Stimulated activated memory B cell treated with anti-CD40 and anti-IgM and Interleukin-4, amounts not matched to agents 10 μg/mL and 1 μg/mL and 100 μg/mL, for 72 hours (primary cell): ENCODE measurements around the gene USP7.
"Not testable (repeated sequence)": the region's sequence is repeated elsewhere in the genome, so short reads cannot be mapped to it uniquely, and the experiment has no call there.

Source experiments
- ATAC-seq: fragments of 150-1000 bp; cut with Tn5 transposase; 2 replicates; pipeline ENCODE4 v1.10.0; 2021
- H3K27ac Mint-ChIP-seq: one replicate; pipeline ENCODE4 v1.8.0; 2022; ENCODE audit warnings: mild to moderate bottlenecking, mixed read lengths
- H3K27me3 Mint-ChIP-seq: one replicate; pipeline ENCODE4 v1.8.0; 2022; ENCODE audit warnings: mixed read lengths
- H3K36me3 Mint-ChIP-seq: one replicate; pipeline ENCODE4 v1.8.0; 2022; ENCODE audit warnings: mixed read lengths
- H3K4me1 Mint-ChIP-seq: one replicate; pipeline ENCODE4 v1.8.0; 2022; ENCODE audit warnings: mixed read lengths
- H3K4me3 Mint-ChIP-seq: one replicate; pipeline ENCODE4 v1.8.0; 2022; ENCODE audit warnings: mild to moderate bottlenecking, moderate library complexity, mixed read lengths
- H3K9me3 Mint-ChIP-seq: one replicate; pipeline ENCODE4 v1.8.0; 2022; ENCODE audit warnings: mixed read lengths

USP7 gene

GRCh38 chr16:8877894-8878522, 85.7 kb downstream of the USP7 start:
- peak overlapping the region; percentile 5 for H3K27ac Mint-ChIP-seq
- ATAC-seq: peak; percentile 39
- H3K4me3 Mint-ChIP-seq: no peak overlapping the region
- peaks cover 11% of the 10 kb centered on the region for H3K27me3 Mint-ChIP-seq
- peaks cover 17% of the 10 kb centered on the region for H3K4me1 Mint-ChIP-seq
- H3K36me3 Mint-ChIP-seq: no peaks in the 10 kb centered on the region
- H3K9me3 Mint-ChIP-seq: no peaks in the 10 kb centered on the region

DNA sequence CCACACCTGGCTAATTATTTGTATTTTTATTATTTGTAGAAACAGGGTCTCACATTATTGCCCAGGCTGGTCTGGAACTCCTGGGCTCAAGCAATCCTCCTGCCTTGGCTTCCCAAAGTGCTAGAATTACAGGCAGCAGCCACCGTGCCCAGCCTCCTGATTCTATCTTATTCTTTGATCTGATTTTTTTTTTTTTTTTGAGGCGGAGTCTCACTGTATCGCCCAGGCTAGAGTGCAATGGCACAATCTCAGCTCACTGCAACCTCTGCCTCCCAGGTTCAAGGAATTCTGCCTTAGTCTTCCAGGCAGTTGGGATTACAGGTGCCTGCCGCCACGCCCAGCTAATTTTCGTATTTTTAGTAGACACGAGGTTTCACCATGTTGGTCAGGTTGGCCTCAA, 88.4 kb downstream of the USP7 start:
- H3K4me3 Mint-ChIP-seq, H3K27me3 Mint-ChIP-seq, H3K36me3 Mint-ChIP-seq, H3K9me3 Mint-ChIP-seq, ATAC-seq, H3K27ac Mint-ChIP-seq: not testable (repeated sequence)
- peaks cover 24% of the 10 kb centered on the region for H3K4me1 Mint-ChIP-seq

DNA sequence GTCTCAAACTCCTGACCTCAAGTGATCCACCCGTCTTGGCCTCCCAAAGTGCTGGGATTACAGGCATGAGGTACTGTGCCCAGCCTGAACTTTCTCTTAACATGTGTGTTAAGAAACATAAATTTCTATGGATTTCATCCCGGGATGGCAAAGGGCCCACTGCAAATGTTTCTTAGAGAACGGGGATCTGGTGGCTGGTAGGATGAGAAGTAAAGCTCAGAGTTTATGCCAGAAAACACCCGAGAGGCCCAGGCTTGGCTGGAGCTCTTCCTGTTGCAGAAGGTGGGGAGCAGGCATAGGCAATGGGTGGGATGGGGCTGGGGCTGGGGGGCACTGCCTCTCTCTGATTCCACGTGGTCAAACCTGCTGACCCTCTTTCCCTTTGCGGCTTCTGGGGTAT, 89.3 kb downstream of the USP7 start:
- no peak overlapping the region for H3K27ac Mint-ChIP-seq
- H3K9me3 Mint-ChIP-seq: no peaks in the 10 kb centered on the region
- no peak for ATAC-seq
- H3K4me3 Mint-ChIP-seq: no peak overlapping the region
- H3K36me3 Mint-ChIP-seq: no peaks in the 10 kb centered on the region
- peaks cover 27% of the 10 kb centered on the region for H3K4me1 Mint-ChIP-seq
- no peaks in the 10 kb centered on the region for H3K27me3 Mint-ChIP-seq

GRCh38 chr16:8873866-8874195, 89.9 kb downstream of the USP7 start:
- not testable (repeated sequence) for ATAC-seq, H3K4me3 Mint-ChIP-seq, H3K27ac Mint-ChIP-seq, H3K9me3 Mint-ChIP-seq, H3K27me3 Mint-ChIP-seq, H3K36me3 Mint-ChIP-seq
- H3K4me1 Mint-ChIP-seq: peaks cover 32% of the 10 kb centered on the region

DNA sequence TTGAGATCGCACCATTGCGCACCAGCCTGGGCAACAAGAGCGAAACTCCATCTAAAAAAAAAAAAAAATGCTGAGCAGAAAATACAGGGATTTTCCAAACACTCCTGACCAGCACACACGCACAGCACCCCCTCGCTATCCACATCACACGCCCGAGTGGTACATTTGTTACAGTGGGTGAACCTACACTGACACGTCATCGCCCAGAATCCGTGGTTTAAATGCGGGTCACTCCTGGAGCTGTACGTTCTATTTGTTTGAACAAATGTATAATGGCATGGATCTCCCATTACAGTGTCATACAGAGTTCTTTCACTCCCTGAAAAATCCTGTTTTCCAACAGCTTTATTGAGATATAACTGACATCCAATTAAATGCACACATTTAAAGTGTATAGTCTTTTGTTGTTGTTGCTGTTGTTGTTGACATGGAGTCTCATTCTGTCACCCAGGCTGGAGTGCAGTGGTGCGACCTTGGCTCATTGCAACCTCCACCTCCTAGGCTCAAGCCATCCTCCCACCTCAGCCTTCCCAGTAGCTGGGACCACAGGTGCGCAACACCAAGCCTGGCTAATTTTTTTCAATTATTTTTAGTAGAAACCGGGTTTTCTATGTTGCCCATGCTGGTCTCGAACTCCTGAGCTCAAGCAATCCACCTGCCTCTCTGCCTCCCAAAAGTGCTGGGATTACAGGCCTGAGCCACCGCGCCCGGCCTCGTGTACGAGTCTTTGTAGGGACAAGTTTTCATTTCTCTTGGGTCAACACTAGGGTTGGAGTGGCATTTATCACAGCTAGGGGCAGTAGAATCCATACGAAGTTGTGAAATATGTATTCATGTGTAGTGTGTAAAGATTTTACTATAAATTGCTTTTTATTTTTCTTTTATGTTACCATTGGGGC, 90.5 kb downstream of the USP7 start:
- no peaks in the 10 kb centered on the region for H3K27me3 Mint-ChIP-seq
- H3K36me3 Mint-ChIP-seq: no peaks in the 10 kb centered on the region
- peaks cover 26% of the 10 kb centered on the region for H3K4me1 Mint-ChIP-seq
- no peak overlapping the region for H3K27ac Mint-ChIP-seq
- no peak overlapping the region for H3K4me3 Mint-ChIP-seq
- no peak for ATAC-seq
- no peaks in the 10 kb centered on the region for H3K9me3 Mint-ChIP-seq

DNA sequence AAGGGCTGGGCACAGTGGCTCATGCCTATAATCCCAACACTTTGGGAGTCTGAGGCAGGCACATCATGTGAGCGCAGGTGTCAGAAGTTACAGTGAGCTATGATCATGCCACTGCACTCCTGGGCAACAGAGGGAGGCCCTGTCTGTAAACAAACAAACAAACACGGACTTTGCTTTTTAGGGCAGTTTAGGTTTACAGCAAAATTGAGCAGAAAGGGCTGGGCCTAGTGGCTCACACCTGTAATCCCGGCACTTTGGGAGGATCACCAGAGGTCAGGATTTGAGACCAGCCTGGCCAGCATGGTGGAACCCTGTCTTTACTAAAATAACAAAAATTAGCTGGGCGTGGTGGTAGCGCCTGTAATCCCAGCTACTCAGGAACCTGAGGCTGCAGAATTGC, 91.6 kb downstream of the USP7 start:
- ATAC-seq: no peak
- Mint-ChIP-seq H3K27me3 (no peaks in the 10 kb centered on the region), H3K4me3 (no peak overlapping the region), H3K27ac (no peak overlapping the region), H3K4me1 (peaks cover 35% of the 10 kb centered on the region), H3K9me3 (no peaks in the 10 kb centered on the region), H3K36me3 (peaks cover 5% of the 10 kb centered on the region)

DNA sequence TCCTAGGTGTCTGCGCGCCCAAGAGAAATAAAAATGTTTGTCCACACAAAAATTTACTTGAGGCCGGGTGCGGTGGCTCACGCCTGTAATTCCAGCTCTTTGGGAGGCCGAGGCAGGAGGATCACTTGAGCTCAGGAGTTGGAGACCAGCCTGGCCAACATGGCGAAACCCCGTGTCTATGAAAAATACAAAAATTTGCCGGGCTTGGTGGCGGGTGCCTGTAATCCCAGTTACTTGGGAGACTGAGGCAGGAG, 93.8 kb downstream of the USP7 start:
- Mint-ChIP-seq H3K27ac (peak overlapping the region; percentile 82), H3K4me1 (peaks cover 56% of the 10 kb centered on the region)
- H3K4me3 Mint-ChIP-seq, H3K36me3 Mint-ChIP-seq, H3K9me3 Mint-ChIP-seq, ATAC-seq, H3K27me3 Mint-ChIP-seq: not testable (repeated sequence)

- Mint-ChIP-seq H3K4me3 (peak overlapping the region; percentile 96), H3K27me3 (no peaks in the 10 kb centered on the region), H3K36me3 (peaks cover 6% of the 10 kb centered on the region), H3K4me1 (peaks cover 61% of the 10 kb centered on the region), H3K9me3 (no peaks in the 10 kb centered on the region), H3K27ac (peak overlapping the region; percentile 82)
- ATAC-seq: no peak
Observed at GRCh38 chr16:8869212-8869987, 94.3 kb downstream of the USP7 start.

GRCh38 chr16:8868416-8869211, 95.1 kb downstream of the USP7 start, which contains the start of gene CARHSP1:
TSS of gene CARHSP1 (minus strand) at chr16:8869006. CDS start at chr16:8859328, 9,678 bp downstream.
- peaks cover 67% of the 10 kb centered on the region for H3K4me1 Mint-ChIP-seq

DNA sequence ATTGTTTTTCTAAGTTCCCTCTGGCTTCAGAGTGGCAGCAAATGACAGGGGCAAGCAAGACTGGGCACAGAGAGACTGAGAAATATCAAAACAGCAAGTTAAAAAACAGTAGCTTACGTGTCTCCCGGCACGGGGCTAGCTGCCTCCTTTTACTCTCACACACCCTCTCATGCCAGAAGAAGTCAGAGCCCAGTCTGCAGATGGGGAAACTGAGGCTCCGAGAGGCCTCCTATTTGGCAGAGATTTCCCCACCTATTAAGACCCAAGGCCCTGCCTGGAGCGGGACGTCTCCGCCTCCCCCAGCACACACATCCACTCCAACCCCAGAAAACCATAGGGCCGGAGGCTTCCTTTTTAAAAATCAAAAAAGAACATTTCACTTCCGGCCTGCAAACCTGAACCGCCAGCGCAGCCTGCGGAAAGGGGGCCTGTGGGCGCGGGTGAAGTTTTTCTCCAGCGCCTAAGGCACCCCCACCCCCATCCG, 95.7 kb downstream of the USP7 start:
- peaks cover 6% of the 10 kb centered on the region for H3K36me3 Mint-ChIP-seq
- no peak for ATAC-seq
- no peaks in the 10 kb centered on the region for H3K9me3 Mint-ChIP-seq
- peak overlapping the region; percentile 82 for H3K27ac Mint-ChIP-seq
- peaks cover 67% of the 10 kb centered on the region for H3K4me1 Mint-ChIP-seq
- H3K27me3 Mint-ChIP-seq: no peaks in the 10 kb centered on the region
- H3K4me3 Mint-ChIP-seq: peak overlapping the region; percentile 96

More at GRCh38 chr16:8868416-8869211, 95.1 kb downstream of the USP7 start, which contains the start of gene CARHSP1:
- H3K36me3 Mint-ChIP-seq: peaks cover 6% of the 10 kb centered on the region
- peak; percentile 89 for ATAC-seq
- no peaks in the 10 kb centered on the region for H3K9me3 Mint-ChIP-seq
- H3K27me3 Mint-ChIP-seq: no peaks in the 10 kb centered on the region
- peak within 1 kb of the TSS; percentile 82 for H3K27ac Mint-ChIP-seq
- H3K4me3 Mint-ChIP-seq: peak within 1 kb of the TSS; percentile 96

GRCh38 chr16:8867216-8867931, 96.3 kb downstream of the USP7 start:
- Mint-ChIP-seq H3K9me3 (no peaks in the 10 kb centered on the region), H3K36me3 (peaks cover 6% of the 10 kb centered on the region), H3K4me3 (peak overlapping the region; percentile 96), H3K27ac (peak overlapping the region; percentile 82), H3K27me3 (no peaks in the 10 kb centered on the region), H3K4me1 (peaks cover 71% of the 10 kb centered on the region)
- ATAC-seq: no peak

GRCh38 chr16:8866884-8867215, 96.9 kb downstream of the USP7 start:
- H3K27ac Mint-ChIP-seq: peak overlapping the region; percentile 82
- peaks cover 6% of the 10 kb centered on the region for H3K36me3 Mint-ChIP-seq
- no peak for ATAC-seq
- H3K4me1 Mint-ChIP-seq: peaks cover 74% of the 10 kb centered on the region
- H3K27me3 Mint-ChIP-seq: no peaks in the 10 kb centered on the region
- no peaks in the 10 kb centered on the region for H3K9me3 Mint-ChIP-seq
- H3K4me3 Mint-ChIP-seq: peak overlapping the region; percentile 96

- Mint-ChIP-seq H3K27ac (no peak overlapping the region), H3K4me1 (peaks cover 77% of the 10 kb centered on the region), H3K4me3 (peak overlapping the region; percentile 75), H3K36me3 (peaks cover 9% of the 10 kb centered on the region), H3K27me3 (no peaks in the 10 kb centered on the region), H3K9me3 (no peaks in the 10 kb centered on the region)
- ATAC-seq: no peak
Observed at GRCh38 chr16:8866118-8866883, 97.4 kb downstream of the USP7 start.
